GM18873 (cell line): ENCODE results near the gene NBPF10.
"Not testable (repeated sequence)": the region's sequence is repeated elsewhere in the genome, so short reads cannot be mapped to it uniquely, and the experiment has no call there.

Source experiments
- ATAC-seq: cut with Tn5 transposase; IDR thresholded peaks from one replicate; pipeline ENCODE4 v1.9.1; 2021; ENCODE audit warnings: mild to moderate bottlenecking, moderate library complexity, moderate number of reproducible peaks; ENCODE audit not compliant: unreplicated experiment, low FRiP score

The NBPF10 gene

GRCh38 chr1:146144465-146144864, at the start of gene NBPF10:
NBPF10 (minus strand) TSS chr1:146144804; CDS start chr1:146144769, 35 bp downstream.
- not testable (repeated sequence) for ATAC-seq

GRCh38 chr1:146174531-146174930, 29.9 kb upstream of the NBPF10 start:
- ATAC-seq: not testable (repeated sequence)

- ATAC-seq: not testable (repeated sequence)
Measured at GRCh38 chr1:146167740-146168139, 23.1 kb upstream of the NBPF10 start.

- ATAC-seq: not testable (repeated sequence)
Measured at GRCh38 chr1:146167273-146167672, 22.7 kb upstream of the NBPF10 start.
